Activated T-helper 9 cell treated with anti-CD3 and anti-CD28 coated beads, Interleukin-2, amount 50 U/mL, for 16 hours (primary cell): ENCODE data around the gene UBE2V1.
A peak's percentile ranks its signal among the peaks of the same experiment; 100 is the strongest.
"Not testable (repeated sequence)": the region's sequence is repeated elsewhere in the genome, so short reads cannot be mapped to it uniquely, and the experiment has no call there.

Source experiments
- DNase-seq: peaks from one replicate; pipeline ENCODE4 v3.0.0-alpha.2; 2020; ENCODE audit warnings: low read depth

UBE2V1 gene

GRCh38 chr20:50115041-50115512 lies 2.1 kb upstream of the UBE2V1 start:
- no peak for DNase-seq

- no peak for DNase-seq
These were observed 672 bp upstream of the UBE2V1 start for GRCh38 chr20:50113420-50114224.

GRCh38 chr20:50111829-50112495 lies 988 bp downstream of the UBE2V1 start:
- DNase-seq: no peak

- peak; percentile 45 for DNase-seq
These were observed 1.7 kb downstream of the UBE2V1 start for GRCh38 chr20:50111120-50111828.

- no peak for DNase-seq
These were observed 2.6 kb downstream of the UBE2V1 start for GRCh38 chr20:50110141-50111047.

GRCh38 chr20:50108556-50109235 lies 4.3 kb downstream of the UBE2V1 start:
- no peak for DNase-seq

GRCh38 chr20:50107796-50108331 lies 5.1 kb downstream of the UBE2V1 start:
- DNase-seq: no peak

GRCh38 chr20:50107086-50107660 lies 5.8 kb downstream of the UBE2V1 start:
- no peak for DNase-seq

GRCh38 chr20:50106669-50107068 lies 6.3 kb downstream of the UBE2V1 start:
- DNase-seq: not testable (repeated sequence)

GRCh38 chr20:50103464-50104107 lies 9.4 kb downstream of the UBE2V1 start:
- DNase-seq: peak; percentile 17

GRCh38 chr20:50102551-50102950 lies 10.4 kb downstream of the UBE2V1 start:
- DNase-seq: not testable (repeated sequence)

GRCh38 chr20:50101887-50102286 lies 11.1 kb downstream of the UBE2V1 start:
- DNase-seq: no peak

GRCh38 chr20:50101281-50101680 lies 11.7 kb downstream of the UBE2V1 start:
- DNase-seq: no peak

- DNase-seq: no peak
These were observed 12.4 kb downstream of the UBE2V1 start for GRCh38 chr20:50100552-50100951.

- DNase-seq: no peak
These were observed 13.4 kb downstream of the UBE2V1 start for GRCh38 chr20:50099565-50099991.

GRCh38 chr20:50099113-50099512 lies 13.8 kb downstream of the UBE2V1 start:
- DNase-seq: no peak

GRCh38 chr20:50098259-50098658 lies 14.7 kb downstream of the UBE2V1 start:
- no peak for DNase-seq

- DNase-seq: no peak
These were observed 15.1 kb downstream of the UBE2V1 start for GRCh38 chr20:50097843-50098242.

GRCh38 chr20:50096237-50096636 lies 16.7 kb downstream of the UBE2V1 start:
- no peak for DNase-seq
